ENCODE measurements around the gene ZFP36L1. TPM values are rescaled to one million over a fixed set of nuclear protein-coding genes. Genes with fewer than 3 reads are reported as not detected.
A peak's percentile ranks its signal among the peaks of the same experiment; 100 is the strongest.

ZFP36L1 gene
- total RNA-seq, 1 experiment from 2014 or later = 94.8 TPM

- Mint-ChIP-seq H3K4me1 (ENCODE audit: low read depth, unreplicated experiment) (peaks cover 39% of the 10 kb centered on the region), H3K9me3 (ENCODE audit: unreplicated experiment) (no peaks in the 10 kb centered on the region), H3K27ac (ENCODE audit: unreplicated experiment) (no peak overlapping the region), H3K36me3 (ENCODE audit: insufficient read depth, unreplicated experiment) (no peaks in the 10 kb centered on the region), H3K4me3 (ENCODE audit: unreplicated experiment) (no peak overlapping the region), H3K27me3 (ENCODE audit: insufficient read depth, unreplicated experiment) (no peaks in the 10 kb centered on the region)
- BruUV-seq (replicated peaks) = no TSS peak
- intact Hi-C loops (cut with micrococcal nuclease; ENCODE audit: unreplicated experiment) = no loop called here
- DNase-seq = no peak
- Histone ChIP-seq H3K27me3 (replicated peaks; ENCODE audit: control insufficient read depth, insufficient read depth, low read length) (no peaks in the 10 kb centered on the region), H3K36me3 (ENCODE audit: control insufficient read depth, insufficient read depth, low read length) (no peaks in the 10 kb centered on the region; the same call in 1 of the 2 replicates), H3K4me3 (ENCODE audit: low read depth, low read length) (no peak overlapping the region), H3K9me3 (no peaks in the 10 kb centered on the region), H3K4me1 (peaks cover 48% of the 10 kb centered on the region)
- TF ChIP-seq, protein P1, sequence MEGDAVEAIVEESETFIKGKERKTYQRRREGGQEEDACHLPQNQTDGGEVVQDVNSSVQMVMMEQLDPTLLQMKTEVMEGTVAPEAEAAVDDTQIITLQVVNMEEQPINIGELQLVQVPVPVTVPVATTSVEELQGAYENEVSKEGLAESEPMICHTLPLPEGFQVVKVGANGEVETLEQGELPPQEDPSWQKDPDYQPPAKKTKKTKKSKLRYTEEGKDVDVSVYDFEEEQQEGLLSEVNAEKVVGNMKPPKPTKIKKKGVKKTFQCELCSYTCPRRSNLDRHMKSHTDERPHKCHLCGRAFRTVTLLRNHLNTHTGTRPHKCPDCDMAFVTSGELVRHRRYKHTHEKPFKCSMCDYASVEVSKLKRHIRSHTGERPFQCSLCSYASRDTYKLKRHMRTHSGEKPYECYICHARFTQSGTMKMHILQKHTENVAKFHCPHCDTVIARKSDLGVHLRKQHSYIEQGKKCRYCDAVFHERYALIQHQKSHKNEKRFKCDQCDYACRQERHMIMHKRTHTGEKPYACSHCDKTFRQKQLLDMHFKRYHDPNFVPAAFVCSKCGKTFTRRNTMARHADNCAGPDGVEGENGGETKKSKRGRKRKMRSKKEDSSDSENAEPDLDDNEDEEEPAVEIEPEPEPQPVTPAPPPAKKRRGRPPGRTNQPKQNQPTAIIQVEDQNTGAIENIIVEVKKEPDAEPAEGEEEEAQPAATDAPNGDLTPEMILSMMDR (IDR thresholded peaks at IDR 0.05; ENCODE audit: insufficient read depth in 1 of 2, low read depth in 1 of 2, low read length in 1 of 2, severe bottlenecking in 1 of 2, unreplicated experiment in 1 of 2) = no peak
- POLR2A ChIA-PET = interaction anchor here (1.1 to 1.5 kb wide), 2 partner anchors 34 to 57 kb away, joined by 3 to 12 read pairs; partner anchors contain the start of gene ZFP36L1
- CTCF ChIA-PET = interaction anchor here (0.7 kb wide), 1 partner anchor 57 kb away, joined by 3 read pairs; no protein-coding TSS in a partner anchor
These were observed 33.8 kb downstream of the ZFP36L1 start for GRCh38 chr14:68759017-68759560.

- Mint-ChIP-seq H3K27me3 (ENCODE audit: insufficient read depth, unreplicated experiment) (no peaks in the 10 kb centered on the region), H3K27ac (ENCODE audit: unreplicated experiment) (peak overlapping the region; percentile 35), H3K4me3 (ENCODE audit: unreplicated experiment) (no peak overlapping the region), H3K4me1 (ENCODE audit: low read depth, unreplicated experiment) (peaks cover 34% of the 10 kb centered on the region), H3K9me3 (ENCODE audit: unreplicated experiment) (no peaks in the 10 kb centered on the region), H3K36me3 (ENCODE audit: insufficient read depth, unreplicated experiment) (no peaks in the 10 kb centered on the region)
- POLR2A ChIA-PET = interaction anchor here (1.5 kb wide), 1 partner anchor 35 kb away, joined by 12 read pairs; the partner anchor contains the start of gene ZFP36L1
- no peak for DNase-seq
- intact Hi-C loops (cut with micrococcal nuclease; ENCODE audit: unreplicated experiment) = no loop called here
- no TSS peak for BruUV-seq (replicated peaks)
- TF ChIP-seq, protein P1 (IDR thresholded peaks at IDR 0.05; ENCODE audit: insufficient read depth in 1 of 2, low read depth in 1 of 2, low read length in 1 of 2, severe bottlenecking in 1 of 2, unreplicated experiment in 1 of 2) = no peak
- Histone ChIP-seq H3K4me1 (peaks cover 41% of the 10 kb centered on the region), H3K36me3 (ENCODE audit: control insufficient read depth, insufficient read depth, low read length) (no peaks in the 10 kb centered on the region; the same call in 1 of the 2 replicates), H3K4me3 (ENCODE audit: low read depth, low read length) (no peak overlapping the region), H3K9me3 (no peaks in the 10 kb centered on the region), H3K27me3 (replicated peaks; ENCODE audit: control insufficient read depth, insufficient read depth, low read length) (no peaks in the 10 kb centered on the region)
- CTCF ChIA-PET = interaction anchor here (0.6 kb wide), 1 partner anchor 1045 kb away, joined by 4 read pairs; no protein-coding TSS in a partner anchor
These were observed 34.6 kb downstream of the ZFP36L1 start for GRCh38 chr14:68758301-68758700.

DNA sequence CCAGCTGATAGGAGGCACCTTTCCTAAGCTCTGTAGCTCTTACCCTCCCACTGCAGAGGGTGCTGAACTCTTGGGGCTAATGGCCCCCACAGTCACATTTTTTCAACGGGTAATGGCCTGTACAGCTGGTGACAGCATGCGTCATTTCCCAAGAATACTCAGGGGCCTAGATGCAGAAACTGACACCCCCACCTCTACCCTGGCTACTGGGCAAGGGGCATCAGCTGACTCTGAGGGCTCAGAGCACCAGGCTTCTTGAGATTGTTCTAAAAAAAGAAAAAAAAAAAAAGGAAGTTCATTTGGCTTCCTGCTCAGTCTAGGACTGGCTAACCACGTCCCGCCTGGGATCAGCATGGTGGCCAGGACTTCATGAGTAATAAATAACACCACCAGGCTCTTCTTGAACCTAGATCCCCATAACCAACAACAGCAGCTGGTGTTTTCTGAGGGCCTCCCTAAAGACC is 35.2 kb downstream of the ZFP36L1 start:
- ChIA-PET CTCF (interaction anchor here (1.1 to 1.4 kb wide), 2 partner anchors 21 to 26 kb away, joined by 3 to 4 read pairs; no protein-coding TSS in a partner anchor), POLR2A (no interaction called here)
- Histone ChIP-seq H3K36me3 (ENCODE audit: control insufficient read depth, insufficient read depth, low read length) (no peaks in the 10 kb centered on the region; the same call in 1 of the 2 replicates), H3K27me3 (replicated peaks; ENCODE audit: control insufficient read depth, insufficient read depth, low read length) (no peaks in the 10 kb centered on the region), H3K4me1 (peaks cover 34% of the 10 kb centered on the region), H3K4me3 (ENCODE audit: low read depth, low read length) (no peak overlapping the region), H3K9me3 (no peaks in the 10 kb centered on the region)
- TF ChIP-seq, protein P1 (IDR thresholded peaks at IDR 0.05; ENCODE audit: insufficient read depth in 1 of 2, low read depth in 1 of 2, low read length in 1 of 2, severe bottlenecking in 1 of 2, unreplicated experiment in 1 of 2) = no peak
- Mint-ChIP-seq H3K9me3 (ENCODE audit: unreplicated experiment) (no peaks in the 10 kb centered on the region), H3K27ac (ENCODE audit: unreplicated experiment) (peak overlapping the region; percentile 35), H3K27me3 (ENCODE audit: insufficient read depth, unreplicated experiment) (no peaks in the 10 kb centered on the region), H3K4me3 (ENCODE audit: unreplicated experiment) (no peak overlapping the region), H3K4me1 (ENCODE audit: low read depth, unreplicated experiment) (peaks cover 30% of the 10 kb centered on the region), H3K36me3 (ENCODE audit: insufficient read depth, unreplicated experiment) (no peaks in the 10 kb centered on the region)
- intact Hi-C loops (cut with micrococcal nuclease; ENCODE audit: unreplicated experiment) = no loop called here
- BruUV-seq (replicated peaks) = no TSS peak
- DNase-seq = no peak

Data from Caco-2 (cell line).